Activated T-cell treated with anti-CD3 and anti-CD28 coated beads for 1 hour (primary cell): ENCODE measurements around the gene SNAPC3.
"Not testable (repeated sequence)": the region's sequence is repeated elsewhere in the genome, so short reads cannot be mapped to it uniquely, and the experiment has no call there.

Experiments used
- DNase-seq: peaks from one replicate; pipeline ENCODE4 v3.0.0-alpha.2; 2020; ENCODE audit warnings: low read depth

Gene SNAPC3

DNA sequence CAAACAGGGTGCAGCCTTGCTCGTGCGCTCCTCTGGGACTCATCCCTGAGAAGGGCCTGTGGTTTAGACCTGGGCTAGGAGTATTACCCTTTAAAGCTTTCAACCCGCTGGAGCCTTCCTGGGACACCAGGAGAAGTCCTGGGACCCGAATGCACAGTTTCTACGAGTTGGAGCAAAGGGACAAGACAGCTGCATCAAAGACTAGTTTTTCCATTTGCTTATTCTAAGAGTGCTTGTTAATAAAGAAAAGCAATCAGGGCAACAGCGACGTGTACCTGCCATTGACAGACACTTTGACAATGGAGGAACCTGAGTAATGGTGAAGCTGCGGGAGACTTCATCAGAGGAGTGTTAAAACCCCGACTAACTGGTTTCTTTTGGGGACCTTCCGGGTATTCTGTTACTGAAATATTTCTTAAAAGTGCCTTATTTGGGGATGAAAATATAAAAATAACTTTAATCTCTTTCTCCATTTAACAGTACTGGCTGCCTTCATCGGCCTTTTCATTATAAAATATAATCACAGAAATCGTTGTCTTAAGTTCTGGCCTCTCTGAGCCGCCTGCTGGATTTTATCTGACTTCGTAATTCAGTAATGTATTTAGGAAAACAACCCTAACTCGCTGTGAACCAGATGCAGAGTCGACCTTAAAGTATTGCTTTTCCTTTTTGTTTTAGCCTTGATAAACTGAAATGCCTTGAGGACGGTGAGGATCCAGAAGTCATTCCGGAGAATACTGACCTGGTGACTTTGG lies 732 bp downstream of the SNAPC3 start:
- no peak for DNase-seq

DNA sequence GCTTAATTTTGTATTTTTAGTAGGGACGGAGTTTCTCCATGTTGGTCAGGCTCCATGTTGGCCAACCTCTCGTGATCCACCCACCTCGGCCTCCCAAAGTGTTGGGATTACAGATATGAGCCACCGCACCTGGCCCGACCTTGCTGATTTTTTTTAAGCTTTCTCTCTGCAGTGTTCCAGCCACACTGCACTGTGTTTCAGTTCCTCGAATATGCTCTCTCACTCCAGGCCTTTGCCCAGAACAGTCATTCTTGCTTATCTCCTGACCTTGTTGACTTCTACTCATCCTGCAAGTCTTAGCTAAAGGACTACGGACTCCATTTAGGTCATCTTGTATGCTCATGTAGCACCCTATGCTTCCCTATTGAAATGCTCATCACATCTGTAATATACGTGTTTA lies 3.3 kb downstream of the SNAPC3 start:
- DNase-seq = no peak

DNA sequence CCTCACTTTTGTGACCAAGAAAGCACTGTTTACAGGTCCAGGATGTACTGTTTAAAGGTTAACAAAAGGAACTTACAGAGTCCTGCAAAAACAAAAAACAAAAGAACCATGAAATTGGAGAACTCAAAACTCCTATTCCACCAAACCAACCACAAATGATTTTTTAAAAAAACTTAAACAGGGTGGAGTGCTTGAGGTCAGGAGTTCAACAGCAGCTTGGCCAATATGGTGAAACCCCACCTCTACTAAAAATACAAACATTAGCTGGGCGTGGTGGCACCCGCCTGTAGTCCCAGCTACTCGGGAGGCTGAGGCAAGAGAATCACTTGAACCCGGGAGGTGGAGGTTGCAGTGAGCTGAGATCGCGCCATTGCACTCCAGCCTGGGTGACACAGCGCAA lies 5.0 kb downstream of the SNAPC3 start:
- not testable (repeated sequence) for DNase-seq

DNA sequence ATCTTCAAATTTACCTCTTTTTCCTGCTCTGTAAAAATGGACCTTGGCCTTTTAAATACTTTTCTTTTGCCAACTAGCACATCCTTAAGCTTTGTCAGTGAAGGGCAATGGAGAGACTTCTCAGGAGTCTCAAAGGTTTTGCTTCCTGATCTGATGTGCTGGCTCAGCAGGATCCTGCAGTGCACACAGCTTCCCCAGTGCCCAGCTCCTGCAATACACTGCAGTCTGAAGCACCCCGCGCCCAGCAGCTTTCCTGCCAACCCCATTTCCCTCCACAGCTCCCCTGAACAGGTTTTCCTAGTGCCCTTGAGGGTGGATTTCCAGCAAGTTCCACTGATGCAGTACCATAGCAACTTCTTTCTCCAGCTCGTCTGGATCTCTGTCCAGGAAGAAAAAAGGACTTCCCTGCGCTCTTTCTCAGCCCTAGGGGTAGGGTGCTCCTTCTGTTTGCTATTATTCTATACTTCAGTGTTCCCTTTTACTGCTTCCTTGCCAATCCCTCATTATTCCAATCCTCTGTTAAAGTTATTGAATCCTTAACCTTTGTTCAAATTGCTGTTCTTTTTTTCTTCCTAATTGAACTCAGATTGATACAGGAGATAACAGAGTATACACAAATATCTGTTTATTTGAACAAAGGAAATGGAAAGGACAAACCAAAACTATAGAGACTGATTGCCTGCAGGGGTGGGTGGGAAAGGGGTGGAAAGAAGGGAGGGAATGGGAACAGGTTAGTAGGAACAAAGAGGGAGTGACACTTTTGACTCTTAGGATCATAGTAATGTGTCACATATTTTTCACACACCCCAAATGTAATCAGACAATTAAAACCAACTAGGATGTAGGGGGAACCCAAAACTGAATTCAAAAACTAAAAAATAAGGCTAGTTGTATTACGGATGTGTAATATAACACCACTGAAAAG lies 8.5 kb downstream of the SNAPC3 start:
- no peak for DNase-seq

DNA sequence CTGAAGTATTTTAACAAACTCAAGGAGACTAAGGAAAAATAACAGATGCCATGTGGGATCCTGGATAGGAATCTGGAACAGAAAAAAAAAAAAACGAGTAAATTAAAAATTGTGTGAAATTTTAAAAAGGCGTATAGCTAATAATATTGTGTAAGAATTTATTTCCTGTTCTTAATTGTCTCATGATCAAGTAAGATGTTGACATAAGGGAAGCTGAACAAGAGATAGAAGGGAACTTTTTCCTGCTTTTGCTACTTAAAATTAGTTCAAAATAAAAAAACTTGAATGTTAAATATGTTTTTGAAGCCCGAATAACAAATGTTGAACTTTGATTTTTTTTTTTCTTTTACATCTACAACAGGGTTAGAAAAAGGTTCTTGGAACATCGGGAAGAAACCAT lies 10.5 kb downstream of the SNAPC3 start:
- DNase-seq = no peak

DNA sequence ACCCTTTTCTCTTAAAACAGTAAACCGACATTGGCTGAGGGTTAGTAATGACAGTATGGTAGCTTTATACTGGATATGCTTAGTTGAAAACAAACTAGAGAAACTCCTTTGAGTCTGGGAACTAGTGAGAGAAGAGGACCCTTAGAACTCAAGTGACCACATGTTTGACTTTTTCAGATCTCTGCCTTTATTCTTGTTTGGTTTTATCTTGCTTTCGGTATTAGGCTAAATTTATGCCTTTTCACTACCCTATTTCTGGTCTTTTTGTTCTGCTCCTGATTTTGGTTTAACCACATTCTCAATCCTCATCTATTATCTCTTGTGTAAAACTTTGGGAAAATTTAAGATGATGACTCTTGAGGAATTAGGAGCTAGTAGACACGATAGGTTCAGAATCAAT lies 11.0 kb downstream of the SNAPC3 start:
- no peak for DNase-seq

DNA sequence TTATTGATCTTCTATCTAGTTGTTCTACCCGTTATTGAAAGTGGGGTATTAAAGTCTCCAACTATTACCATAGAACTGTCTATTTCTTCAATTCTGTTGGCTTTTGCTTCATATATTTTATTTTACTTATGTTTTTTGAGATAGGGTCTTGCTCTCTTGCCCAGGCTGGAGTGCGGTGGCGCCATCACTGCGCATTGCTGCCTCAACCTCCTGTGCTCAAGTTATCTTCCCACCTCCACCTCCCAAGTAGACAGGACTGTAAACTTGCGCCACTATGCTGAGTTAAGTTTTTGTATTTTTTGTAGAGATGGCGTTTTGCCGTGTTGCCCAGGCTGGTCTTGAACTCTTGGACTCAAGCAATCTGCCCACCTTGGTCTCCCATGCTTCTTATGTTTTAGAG lies 16.2 kb downstream of the SNAPC3 start:
- DNase-seq = no peak

DNA sequence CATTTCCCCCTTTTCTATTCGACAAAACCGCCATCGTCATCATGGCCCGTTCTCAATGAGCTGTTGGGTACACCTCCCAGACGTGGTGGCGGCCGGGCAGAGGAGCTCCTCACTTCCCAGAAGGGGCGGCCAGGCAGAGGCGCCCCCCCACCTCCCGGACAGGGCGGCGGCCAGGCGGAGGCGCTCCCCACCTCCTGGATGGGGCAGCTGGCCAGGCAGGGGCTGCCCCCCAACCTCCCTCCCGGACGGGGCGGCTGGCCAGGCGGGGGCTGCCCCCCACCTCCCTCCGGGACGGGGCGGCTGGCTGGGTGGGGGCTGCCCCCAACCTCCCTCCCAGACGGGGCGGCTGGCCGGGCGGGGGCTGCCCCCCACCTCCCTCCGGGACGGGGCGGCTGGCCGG lies 19.2 kb downstream of the SNAPC3 start:
- not testable (repeated sequence) for DNase-seq

DNA sequence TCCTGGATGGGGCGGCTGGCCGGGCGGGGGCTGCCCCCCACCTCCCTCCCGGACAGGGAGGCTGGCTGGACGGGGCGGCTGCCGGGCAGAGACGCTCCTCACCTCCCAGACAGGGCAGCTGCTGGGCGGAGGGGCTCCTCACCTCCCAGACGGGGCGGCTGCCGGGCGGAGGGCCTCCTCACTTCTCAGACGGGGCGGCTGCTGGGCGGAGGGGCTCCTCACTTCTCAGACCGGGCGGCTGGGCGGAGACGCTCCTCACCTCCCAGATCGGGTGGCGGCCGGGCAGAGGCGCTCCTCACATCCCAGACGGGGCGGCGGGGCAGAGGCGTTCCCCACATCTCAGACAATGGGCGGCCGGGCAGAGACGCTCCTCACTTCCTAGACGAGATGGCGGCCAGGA lies 19.6 kb downstream of the SNAPC3 start:
- DNase-seq = not testable (repeated sequence)

DNA sequence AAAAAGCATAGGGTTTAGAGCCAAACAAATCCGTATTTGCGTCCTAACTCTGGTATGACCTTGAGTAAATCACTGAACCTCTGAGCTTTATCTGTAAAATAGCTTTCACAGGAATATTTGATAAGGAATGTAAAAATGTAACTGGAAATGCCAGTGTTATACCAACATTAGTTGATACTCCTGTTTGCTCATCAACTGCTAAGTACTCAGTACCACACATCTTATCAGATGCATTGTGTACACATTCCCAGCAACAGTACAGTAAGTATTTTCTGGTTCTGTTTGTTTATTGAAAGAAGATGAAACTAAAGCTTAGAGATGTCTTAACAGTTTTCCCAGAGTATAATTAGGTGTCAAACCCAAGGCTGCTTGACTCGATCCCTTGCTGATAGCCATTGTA lies 21.5 kb downstream of the SNAPC3 start:
- DNase-seq = no peak

DNA sequence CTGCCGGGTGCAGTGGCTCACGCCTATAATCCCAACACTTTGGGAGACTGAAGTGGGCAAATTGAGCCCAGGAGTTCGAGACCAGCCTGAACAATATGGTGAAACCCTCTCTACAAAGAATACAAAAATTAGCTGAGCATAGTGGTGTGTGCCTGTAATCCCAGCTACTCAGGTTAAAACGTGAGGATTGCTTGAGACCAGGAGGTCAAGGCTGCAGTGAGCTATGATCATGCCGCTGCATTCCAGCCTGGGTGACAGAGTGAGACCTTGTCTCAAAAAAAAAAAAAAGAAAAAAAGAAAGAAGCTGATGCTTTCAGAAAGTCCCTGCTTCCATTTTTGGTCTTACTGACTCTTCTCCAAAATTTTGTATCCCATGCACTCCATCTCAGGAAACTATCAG lies 31.3 kb downstream of the SNAPC3 start:
- DNase-seq = no peak

DNA sequence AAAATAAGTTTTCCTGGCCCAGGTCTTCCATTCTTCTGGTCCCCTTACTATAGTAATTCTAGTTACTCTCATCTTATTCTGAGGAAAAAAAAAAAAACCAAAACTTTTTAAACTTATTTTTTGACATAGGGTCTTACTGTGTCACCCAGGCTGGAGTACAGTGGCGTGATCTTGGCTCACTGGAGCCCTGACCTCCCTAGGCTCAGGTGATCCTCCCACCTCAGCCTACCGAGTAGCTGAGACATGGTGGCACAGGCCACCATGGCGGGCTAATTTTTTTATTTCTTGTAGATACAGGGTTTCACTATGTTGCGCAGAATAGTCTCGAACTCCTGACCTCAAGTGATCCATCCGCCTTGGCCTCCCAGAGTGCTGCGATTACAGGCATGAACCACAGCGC lies 38.4 kb downstream of the SNAPC3 start:
- DNase-seq = no peak

DNA sequence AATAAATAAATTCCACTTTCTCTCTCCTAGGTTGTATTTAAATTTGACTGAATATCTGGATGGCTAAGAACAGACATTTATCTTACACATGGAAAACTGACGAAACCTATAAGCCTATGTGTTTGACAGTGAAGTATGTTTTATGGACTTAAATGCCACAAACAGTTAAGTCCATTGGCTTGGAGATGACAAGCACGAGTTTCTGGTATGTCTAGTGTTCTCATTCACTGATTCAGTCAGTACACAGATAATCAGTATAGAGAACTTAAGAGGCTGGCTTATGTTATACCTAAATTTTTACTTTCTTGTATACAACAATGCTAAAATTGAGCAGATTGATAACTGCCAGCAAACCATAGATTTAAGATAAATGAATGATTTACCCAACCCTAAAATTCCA lies 38.9 kb downstream of the SNAPC3 start:
- DNase-seq = no peak

DNA sequence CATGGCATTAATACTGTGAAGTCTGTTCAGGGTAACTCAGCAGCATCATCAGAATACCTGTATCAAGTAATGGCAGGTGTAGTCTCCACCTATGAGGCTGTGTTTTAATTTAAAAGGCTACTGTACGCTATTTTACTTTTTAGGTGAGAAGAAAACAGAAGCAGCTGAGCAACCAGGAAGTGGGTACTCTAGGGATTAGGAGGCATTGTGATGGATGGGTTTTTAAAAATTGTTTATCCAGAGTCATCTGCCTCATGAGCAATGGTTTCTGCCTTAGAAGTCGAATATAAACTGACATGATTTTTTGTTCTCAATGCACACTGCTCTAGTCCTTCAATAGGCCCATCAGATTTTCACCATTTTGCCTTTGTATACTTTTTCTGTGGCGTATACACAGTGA lies 45.5 kb downstream of the SNAPC3 start:
- no peak for DNase-seq

DNA sequence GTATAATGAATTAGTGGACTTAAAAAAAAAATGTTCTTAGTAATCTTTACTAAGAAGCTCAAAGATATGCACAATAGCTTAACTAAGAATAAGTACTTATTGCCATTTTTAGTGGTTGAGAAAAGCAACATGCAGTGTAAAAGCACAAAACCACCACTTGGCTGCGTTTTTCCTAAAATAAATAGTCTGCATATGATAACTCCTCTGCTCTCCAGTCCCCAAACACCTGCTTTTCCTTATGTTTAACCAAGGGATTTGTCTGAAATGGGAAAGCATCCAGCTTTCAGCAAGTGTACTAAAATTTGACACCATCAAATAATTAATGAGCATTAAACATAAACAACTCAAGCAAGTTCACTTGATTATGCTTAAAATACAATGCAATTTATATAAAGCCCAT lies 46.7 kb downstream of the SNAPC3 start:
- no peak for DNase-seq

DNA sequence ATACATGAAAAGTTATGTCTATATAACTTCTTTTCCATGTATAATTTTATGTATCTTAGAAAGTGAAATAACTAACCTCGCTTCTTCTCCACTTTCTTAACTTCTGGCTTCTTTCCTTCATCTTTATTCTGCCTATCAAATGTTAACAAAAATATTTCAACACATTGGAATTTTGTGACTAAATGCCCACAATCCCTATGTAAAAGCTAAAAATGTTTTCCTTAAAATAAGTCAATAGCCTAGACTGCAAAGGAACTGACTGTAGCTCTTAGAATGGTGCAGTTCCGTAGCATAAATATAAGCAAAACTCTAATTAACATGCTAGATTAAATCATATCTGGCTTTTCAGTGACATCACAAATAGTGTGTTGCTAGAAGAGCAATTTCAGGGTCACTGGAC lies 47.2 kb downstream of the SNAPC3 start:
- DNase-seq = no peak

DNA sequence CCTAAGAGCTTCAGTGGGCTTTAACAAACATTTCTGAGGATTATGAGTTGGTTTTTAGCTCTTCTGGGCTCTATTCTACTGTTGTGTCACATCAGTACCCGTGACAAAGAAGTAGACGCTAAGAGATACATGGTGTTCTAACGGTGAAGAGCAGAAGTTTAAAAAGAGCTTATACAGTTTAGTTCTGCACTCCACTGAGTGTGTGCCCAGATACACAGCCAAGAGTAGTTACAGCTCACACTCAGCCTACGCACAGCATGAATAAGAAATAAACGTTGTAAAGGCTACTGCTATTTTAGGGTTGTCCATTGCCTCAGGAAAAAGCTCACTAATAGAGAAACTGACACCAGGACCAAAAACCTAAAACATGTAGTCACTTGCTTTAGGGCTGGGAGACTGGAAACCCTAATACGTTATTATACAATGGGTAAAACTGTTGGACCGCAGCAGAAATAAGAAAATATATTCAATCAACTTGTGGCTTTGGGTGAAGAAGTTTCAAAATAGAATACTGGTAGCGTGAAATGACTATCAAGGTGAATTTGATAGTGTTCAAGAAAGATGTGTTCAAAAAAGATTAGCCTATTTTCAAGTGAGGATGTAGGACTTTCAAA lies 53.4 kb downstream of the SNAPC3 start:
- no peak for DNase-seq

DNA sequence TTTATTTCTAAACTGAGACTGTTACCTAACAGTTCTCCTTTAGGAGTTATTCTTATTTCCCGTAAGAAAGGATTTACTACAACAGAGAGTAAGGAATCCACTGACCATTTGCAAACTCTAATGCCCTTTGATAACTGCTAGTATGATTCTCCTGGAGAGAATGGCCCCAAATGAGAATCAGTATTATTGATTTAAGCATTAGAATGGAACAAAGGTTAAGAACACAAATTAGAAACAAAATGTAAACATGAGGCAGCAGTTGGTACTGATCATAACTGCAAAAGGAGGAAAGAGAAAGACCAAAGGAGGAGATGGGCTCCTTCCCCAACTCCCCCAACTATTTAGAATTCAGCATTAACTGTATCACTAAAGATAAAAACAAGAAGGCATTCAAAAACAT lies 57.4 kb downstream of the SNAPC3 start:
- no peak for DNase-seq

DNA sequence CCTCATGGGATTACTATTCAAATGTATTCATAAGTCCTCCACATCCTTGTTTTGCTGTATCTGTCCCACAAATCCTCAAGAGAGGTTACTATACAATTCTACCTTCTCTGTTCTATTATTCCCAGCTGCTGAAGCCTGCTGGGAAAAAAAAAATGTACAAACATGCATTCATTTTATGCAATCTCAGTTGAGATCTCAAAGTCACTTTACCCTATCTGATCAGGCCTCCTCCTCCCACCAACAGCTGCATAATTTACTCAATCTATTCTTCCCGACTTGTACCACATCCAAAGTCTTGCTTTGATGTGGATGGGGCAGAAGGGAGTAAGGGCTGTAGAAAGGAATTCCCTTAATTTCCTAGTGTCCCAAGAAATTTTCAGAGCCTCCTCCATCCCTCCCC lies 59.5 kb downstream of the SNAPC3 start:
- no peak for DNase-seq

DNA sequence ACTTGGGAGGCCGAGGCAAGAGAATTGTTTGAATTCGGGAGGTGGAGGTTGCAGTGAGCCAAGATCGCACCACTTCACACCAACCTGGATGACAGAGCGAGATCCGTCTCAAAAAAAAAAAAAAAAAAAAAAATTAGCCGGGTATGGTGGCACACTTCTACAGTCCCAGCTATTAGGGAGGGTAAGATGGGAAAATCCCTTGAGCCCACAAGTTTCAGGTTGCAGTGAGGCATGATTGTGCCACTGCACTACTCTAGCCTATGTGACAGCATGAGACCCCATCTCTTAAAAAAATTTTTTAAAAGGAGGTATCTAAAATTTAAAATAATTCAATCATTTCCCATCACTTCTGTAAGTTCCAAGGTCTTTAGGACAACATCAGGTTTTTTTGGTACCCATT lies 62.1 kb downstream of the SNAPC3 start:
- DNase-seq = no peak

DNA sequence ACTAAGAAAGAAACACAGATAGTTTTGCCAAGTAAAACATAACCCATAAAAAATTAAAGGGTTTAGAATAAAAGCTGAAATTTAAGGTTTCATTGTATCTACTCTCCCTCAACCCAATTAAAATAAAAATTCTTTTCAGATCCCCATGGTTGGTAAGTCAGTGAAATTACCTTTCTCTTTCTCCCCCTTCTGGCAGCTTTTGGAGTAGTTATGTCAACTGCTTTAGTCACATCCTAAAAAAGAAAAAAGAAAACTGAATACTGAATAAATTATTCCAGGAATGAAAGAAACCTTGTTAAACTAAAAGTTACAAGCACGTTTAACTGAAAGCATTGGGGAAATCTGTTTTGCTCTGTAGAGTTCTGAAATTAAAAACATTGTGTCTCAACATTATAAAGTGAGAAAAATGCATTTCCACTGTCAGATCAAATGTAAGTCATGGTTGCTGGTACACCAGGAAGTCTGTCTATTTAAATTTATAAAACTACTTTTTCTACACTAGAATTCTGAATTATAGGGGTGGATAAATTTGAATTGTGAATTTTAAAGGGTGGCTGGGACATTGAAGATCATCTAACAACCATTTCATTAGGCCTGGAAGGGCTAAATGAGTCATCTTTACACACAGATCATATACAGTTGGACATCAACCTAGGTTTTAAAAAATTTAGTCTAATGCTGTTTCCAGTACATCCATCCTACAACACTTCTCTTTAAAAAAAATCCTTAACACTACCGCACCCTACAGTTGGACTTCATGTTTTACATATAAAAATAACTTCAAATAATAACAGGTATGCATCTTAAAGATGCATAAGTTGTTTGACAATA lies 63.4 kb downstream of the SNAPC3 start:
- no peak for DNase-seq

DNA sequence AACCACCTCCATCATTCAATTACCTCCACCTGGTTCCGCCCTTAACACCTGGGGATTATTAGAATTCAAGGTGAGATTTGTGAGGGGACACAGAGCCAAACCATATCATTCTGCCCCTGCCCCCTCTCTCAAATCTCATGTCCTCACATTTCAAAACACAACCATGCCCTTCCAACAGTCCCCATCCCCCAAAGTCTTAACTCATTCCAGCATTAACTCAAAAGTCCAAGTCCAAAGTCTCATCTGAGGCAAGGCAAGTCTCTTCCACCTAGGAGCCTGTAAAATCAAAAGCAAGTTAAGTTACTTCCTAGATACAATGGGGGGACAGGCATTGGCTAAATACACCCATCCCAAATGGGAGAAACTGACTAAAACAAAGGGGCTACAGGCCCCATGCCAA lies 69.3 kb downstream of the SNAPC3 start:
- DNase-seq = no peak
